Mammary epithelial cell (primary cell): Measurements from ENCODE around the gene DNTTIP2.

Source experiments
- EZH2 ChIP-seq: IDR thresholded peaks from 2 replicates; pipeline ENCODE4 v1.6.1; 2012; ENCODE audit warnings: low read length, inconsistent platforms, borderline replicate concordance
- TF ChIP-seq, protein P1 (sequence below), 2 donors: IDR thresholded peaks in 1 of 2; conservative IDR thresholded peaks in 1 of 2; 2 replicates each; pipeline ENCODE4 v1.5.1; 2011 to 2012; ENCODE audit warnings: inconsistent platforms in 2 of 2, low read length in 2 of 2, mild to moderate bottlenecking in 2 of 2, control low read depth in 1 of 2, low read depth in 1 of 2; ENCODE audit not compliant: insufficient read depth in 1 of 2; ENCODE audit errors: extremely low read depth in 1 of 2

DNA sequence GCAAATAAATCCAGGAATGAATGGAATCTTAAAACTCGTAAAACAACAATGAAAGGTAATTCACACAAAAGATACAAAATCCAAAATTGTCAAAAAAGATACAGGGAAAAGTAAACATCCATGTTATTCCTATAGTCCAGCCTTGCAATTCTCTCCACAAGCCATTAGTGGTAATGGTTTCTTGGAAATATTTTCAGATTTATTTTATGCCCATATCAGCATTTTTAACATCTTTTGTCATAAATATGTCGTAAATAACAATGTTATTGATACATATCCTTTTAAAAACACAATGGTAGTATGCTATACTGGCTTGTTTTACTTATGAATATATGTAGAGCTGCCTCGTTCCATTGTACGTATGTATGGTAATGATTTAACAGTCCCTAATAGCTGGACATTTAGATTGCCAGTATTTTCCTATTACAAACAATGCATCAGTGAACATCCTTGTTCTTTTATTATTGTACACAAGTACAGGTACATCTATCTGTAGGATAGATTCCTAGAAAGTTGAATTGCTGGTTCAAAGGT, 30.6 kb downstream of the DNTTIP2 start:
- TF ChIP-seq, protein P1, sequence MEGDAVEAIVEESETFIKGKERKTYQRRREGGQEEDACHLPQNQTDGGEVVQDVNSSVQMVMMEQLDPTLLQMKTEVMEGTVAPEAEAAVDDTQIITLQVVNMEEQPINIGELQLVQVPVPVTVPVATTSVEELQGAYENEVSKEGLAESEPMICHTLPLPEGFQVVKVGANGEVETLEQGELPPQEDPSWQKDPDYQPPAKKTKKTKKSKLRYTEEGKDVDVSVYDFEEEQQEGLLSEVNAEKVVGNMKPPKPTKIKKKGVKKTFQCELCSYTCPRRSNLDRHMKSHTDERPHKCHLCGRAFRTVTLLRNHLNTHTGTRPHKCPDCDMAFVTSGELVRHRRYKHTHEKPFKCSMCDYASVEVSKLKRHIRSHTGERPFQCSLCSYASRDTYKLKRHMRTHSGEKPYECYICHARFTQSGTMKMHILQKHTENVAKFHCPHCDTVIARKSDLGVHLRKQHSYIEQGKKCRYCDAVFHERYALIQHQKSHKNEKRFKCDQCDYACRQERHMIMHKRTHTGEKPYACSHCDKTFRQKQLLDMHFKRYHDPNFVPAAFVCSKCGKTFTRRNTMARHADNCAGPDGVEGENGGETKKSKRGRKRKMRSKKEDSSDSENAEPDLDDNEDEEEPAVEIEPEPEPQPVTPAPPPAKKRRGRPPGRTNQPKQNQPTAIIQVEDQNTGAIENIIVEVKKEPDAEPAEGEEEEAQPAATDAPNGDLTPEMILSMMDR (conservative IDR thresholded peaks at IDR 0.05 in 1 of 2, IDR thresholded peaks at IDR 0.05 in 1 of 2; ENCODE audit: extremely low read depth in 1 of 2, insufficient read depth in 1 of 2, low read depth in 1 of 2, low read length in 2 of 2), result no peak
- TF ChIP-seq EZH2, result no peak
